Keratinocyte (primary cell): Measurements from ENCODE around the gene LATS2. TPM values are rescaled to one million over a fixed set of nuclear protein-coding genes. Genes with fewer than 3 reads are reported as not detected.

ENCODE experiments used
- DNase-seq: peaks from one replicate; pipeline ENCODE4 v3.0.0-alpha.2; 2011; ENCODE audit warnings: low read depth, missing footprints, low spot score
- FAIRE-seq: peaks from 2 replicates; lab custom pipeline; 2011; peaks lifted over from hg19 to GRCh38; lab: Jason Lieb, UNC
- H2AFZ ChIP-seq: 2 replicates; pipeline ENCODE4 v1.6.0; 2012; ENCODE audit warnings: low read length, control low read depth, inconsistent platforms; ENCODE audit not compliant: control insufficient read depth
- H3K27ac ChIP-seq: 2 replicates; pipeline ENCODE4 v1.5.1; 2011; ENCODE audit warnings: low read length; ENCODE audit not compliant: control insufficient read depth, insufficient read depth
- H3K27me3 ChIP-seq: 3 replicates; pipeline ENCODE4 v1.6.0; 2011; ENCODE audit warnings: low read length; ENCODE audit not compliant: control insufficient read depth, insufficient read depth; ENCODE audit errors: extremely low read depth
- H3K36me3 ChIP-seq, 2 experiments: 2 replicates in 1 of 2; 3 replicates in 1 of 2; pipeline ENCODE4 v1.5.1; 2011; ENCODE audit warnings: low read length in 2 of 2, mild to moderate bottlenecking in 1 of 2; ENCODE audit not compliant: control insufficient read depth in 2 of 2, insufficient read depth in 2 of 2; ENCODE audit errors: extremely low read depth in 1 of 2
- H3K4me1 ChIP-seq: 3 replicates; pipeline ENCODE4 v1.5.1; 2011; ENCODE audit warnings: low read length; ENCODE audit not compliant: control insufficient read depth, insufficient read depth; ENCODE audit errors: extremely low read depth
- H3K4me2 ChIP-seq: 3 replicates; pipeline ENCODE4 v1.6.0; 2011; ENCODE audit warnings: low read depth, low read length; ENCODE audit not compliant: control insufficient read depth, insufficient read depth; ENCODE audit errors: extremely low read depth
- H3K4me3 ChIP-seq, 3 experiments: fragments of 200-600 bp in 1 of 3; sonication (generic) in 1 of 3; 2 replicates in 2 of 3; 3 replicates in 1 of 3; pipeline ENCODE4 v1.5.1; 2011 to 2016; ENCODE audit warnings: low read length in 3 of 3, mild to moderate bottlenecking in 3 of 3, control low read depth in 2 of 3, inconsistent platforms in 1 of 3, low read depth in 1 of 3, mixed read lengths in 1 of 3, mixed run types in 1 of 3, moderate library complexity in 1 of 3; ENCODE audit not compliant: control insufficient read depth in 2 of 3, insufficient read depth in 2 of 3; ENCODE audit errors: extremely low read depth in 1 of 3
- H3K79me2 ChIP-seq: 2 replicates; pipeline ENCODE4 v1.6.0; 2012; ENCODE audit warnings: low read length; ENCODE audit not compliant: control insufficient read depth, insufficient read depth
- H3K9ac ChIP-seq: 3 replicates; pipeline ENCODE4 v1.6.0; 2011; ENCODE audit warnings: low read length; ENCODE audit not compliant: control insufficient read depth, insufficient read depth; ENCODE audit errors: extremely low read depth
- H3K9me1 ChIP-seq: 3 replicates; pipeline ENCODE4 v1.6.0; 2011; ENCODE audit warnings: low read length; ENCODE audit not compliant: control insufficient read depth, insufficient read depth; ENCODE audit errors: extremely low read depth
- H3K9me3 ChIP-seq: 2 replicates; pipeline ENCODE4 v1.5.1; 2012; ENCODE audit warnings: low read depth, low read length; ENCODE audit not compliant: control insufficient read depth
- H4K20me1 ChIP-seq: 3 replicates; pipeline ENCODE4 v1.6.0; 2011; ENCODE audit warnings: low read length; ENCODE audit not compliant: control insufficient read depth, insufficient read depth; ENCODE audit errors: extremely low read depth
- EZH2 ChIP-seq: IDR thresholded peaks from one replicate; pipeline ENCODE4 v1.6.1; 2012; ENCODE audit warnings: inconsistent platforms, mild to moderate bottlenecking, low read length, moderate library complexity
- dilution Hi-C: fragments of 300-500 bp; cut with MboI; formaldehyde crosslinking; loops from one replicate; pipeline ENCODE4 v1.7.0; 2020; ENCODE audit warnings: low sequenced_read_pairs; ENCODE audit not compliant: extremely low pct_ligation_motif_present
- polyA plus RNA-seq, 5 experiments: library from polyadenylated mRNA; depleted of rRNA in 3 of 5; stranded (reverse) in 3 of 5; stranded (forward) in 1 of 5; unstranded in 1 of 5; fragments of >200 nt; gene quantifications; 1 replicate in 1 of 5; 2 replicates in 3 of 5; 3 replicates in 1 of 5; pipeline versions ENCODE4 v1.2.1 to v1.2.3, GENCODE V29; 2011 to 2012; ENCODE audit warnings: missing spikeins in 2 of 5, low read depth in 1 of 5, low replicate concordance in 1 of 5
- TF ChIP-seq, protein P1 (sequence below), 3 experiments: IDR thresholded peaks in 1 of 3; conservative IDR thresholded peaks in 1 of 3; optimal IDR thresholded peaks in 1 of 3; 2 replicates in 2 of 3; 3 replicates in 1 of 3; pipeline versions ENCODE3 to v1.5.1; 2011; ENCODE audit warnings: low read length in 3 of 3, mild to moderate bottlenecking in 3 of 3, moderate library complexity in 2 of 3, control low read depth in 1 of 3, inconsistent platforms in 1 of 3; ENCODE audit not compliant: insufficient read depth in 2 of 3; ENCODE audit errors: extremely low read depth in 1 of 3

Gene LATS2
- polyA plus RNA-seq, 1 donor (not counting 4 experiments of a cell fraction or from before 2014, with no cell fraction given): 6.7 TPM

DNA sequence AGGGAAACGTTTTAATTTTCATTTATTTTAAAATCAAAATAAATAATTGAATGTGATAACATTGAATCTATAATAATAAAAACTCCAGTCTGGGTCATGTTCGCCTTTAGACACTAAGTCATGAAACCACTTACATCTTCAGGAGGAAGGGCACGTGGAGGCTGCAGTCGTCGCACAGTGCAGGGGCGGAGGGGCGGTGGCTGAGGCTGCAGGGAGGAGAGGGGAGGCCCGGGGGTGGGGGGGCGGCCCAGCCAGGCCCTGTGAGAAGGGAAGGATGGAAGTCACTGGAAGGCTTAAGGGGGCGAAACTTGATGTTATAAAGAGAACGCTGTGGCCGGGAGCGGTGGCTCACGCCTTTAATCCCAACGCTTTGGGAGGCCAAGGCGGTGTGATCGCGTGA, 14.9 kb upstream of the LATS2 start:
- no peaks in the 10 kb centered on the region for H3K9me1 ChIP-seq
- peak overlapping the region; percentile 19 for H2AFZ ChIP-seq
- H3K27me3 ChIP-seq: no peaks in the 10 kb centered on the region
- H3K79me2 ChIP-seq: no peaks in the 10 kb centered on the region
- no peak overlapping the region for H3K27ac ChIP-seq
- dilution Hi-C loops: no loop called here
- no peak for TF ChIP-seq EZH2
- TF ChIP-seq, protein P1, sequence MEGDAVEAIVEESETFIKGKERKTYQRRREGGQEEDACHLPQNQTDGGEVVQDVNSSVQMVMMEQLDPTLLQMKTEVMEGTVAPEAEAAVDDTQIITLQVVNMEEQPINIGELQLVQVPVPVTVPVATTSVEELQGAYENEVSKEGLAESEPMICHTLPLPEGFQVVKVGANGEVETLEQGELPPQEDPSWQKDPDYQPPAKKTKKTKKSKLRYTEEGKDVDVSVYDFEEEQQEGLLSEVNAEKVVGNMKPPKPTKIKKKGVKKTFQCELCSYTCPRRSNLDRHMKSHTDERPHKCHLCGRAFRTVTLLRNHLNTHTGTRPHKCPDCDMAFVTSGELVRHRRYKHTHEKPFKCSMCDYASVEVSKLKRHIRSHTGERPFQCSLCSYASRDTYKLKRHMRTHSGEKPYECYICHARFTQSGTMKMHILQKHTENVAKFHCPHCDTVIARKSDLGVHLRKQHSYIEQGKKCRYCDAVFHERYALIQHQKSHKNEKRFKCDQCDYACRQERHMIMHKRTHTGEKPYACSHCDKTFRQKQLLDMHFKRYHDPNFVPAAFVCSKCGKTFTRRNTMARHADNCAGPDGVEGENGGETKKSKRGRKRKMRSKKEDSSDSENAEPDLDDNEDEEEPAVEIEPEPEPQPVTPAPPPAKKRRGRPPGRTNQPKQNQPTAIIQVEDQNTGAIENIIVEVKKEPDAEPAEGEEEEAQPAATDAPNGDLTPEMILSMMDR (optimal IDR thresholded peaks at IDR 0.05 in 1 of 3, IDR thresholded peaks at IDR 0.05 in 1 of 3, conservative IDR thresholded peaks at IDR 0.05 in 1 of 3; ENCODE audit: extremely low read depth in 1 of 3, insufficient read depth in 2 of 3, low read length in 3 of 3): no peak
- no peak overlapping the region for H3K9ac ChIP-seq
- peaks cover 12% of the 10 kb centered on the region for H3K4me1 ChIP-seq
- H3K4me3 ChIP-seq: no peak overlapping the region
- no peaks in the 10 kb centered on the region for H3K36me3 ChIP-seq
- H3K9me3 ChIP-seq: no peaks in the 10 kb centered on the region
- DNase-seq: no peak
- no peak for FAIRE-seq
- no peaks in the 10 kb centered on the region for H4K20me1 ChIP-seq
- no peak overlapping the region for H3K4me2 ChIP-seq

DNA sequence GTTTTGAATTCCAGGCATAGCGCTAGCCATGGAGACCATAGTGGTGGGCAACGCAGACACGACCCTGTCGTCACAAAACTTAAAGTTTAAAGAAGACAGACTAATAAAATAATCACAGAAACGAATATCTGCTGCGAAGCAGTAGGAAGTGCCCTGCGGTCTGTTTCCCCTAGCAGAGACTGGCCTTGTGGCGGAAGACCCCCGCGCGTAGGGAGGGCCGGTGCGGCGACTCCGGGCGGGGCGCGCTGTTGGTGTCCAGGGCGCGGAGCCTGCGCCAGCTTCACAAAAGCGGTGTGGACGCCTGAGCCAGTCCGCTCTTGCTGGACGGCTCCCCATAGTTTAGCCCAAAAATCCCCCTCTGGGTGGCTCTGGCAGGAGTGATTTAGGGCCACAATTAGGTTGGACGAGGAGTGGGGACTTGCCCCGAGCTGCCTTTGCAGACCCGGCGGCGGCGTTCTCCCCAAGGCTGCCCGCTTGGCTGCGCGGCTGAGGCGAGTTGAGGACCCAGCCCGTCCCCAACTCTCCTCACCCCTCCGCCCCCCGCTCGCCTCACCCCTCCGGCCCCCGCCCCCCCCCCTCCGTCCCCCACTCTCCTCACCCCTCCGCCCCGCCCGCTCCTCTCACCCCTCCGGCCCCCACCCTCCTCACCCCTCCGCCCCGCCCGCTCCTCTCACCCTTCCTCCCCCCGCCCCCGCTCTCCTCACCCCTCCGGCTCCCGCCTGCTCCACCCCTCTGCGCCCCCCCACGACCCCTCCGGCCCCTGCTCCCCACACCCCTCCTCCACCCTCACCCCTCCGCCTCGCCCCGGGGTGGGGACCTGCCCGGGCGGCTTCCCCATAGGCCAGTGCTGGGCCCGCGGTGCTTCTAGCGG, 14.2 kb upstream of the LATS2 start:
- H3K27ac ChIP-seq: no peak overlapping the region
- H3K9ac ChIP-seq: no peak overlapping the region
- peak overlapping the region; percentile 70 for H3K4me2 ChIP-seq
- no peaks in the 10 kb centered on the region for H4K20me1 ChIP-seq
- no peak for DNase-seq
- no peaks in the 10 kb centered on the region for H3K9me3 ChIP-seq
- H3K9me1 ChIP-seq: no peaks in the 10 kb centered on the region
- no peaks in the 10 kb centered on the region for H3K79me2 ChIP-seq
- H3K4me3 ChIP-seq: peak overlapping the region in 2 of 3 experiments; percentile 20 to 54
- TF ChIP-seq, protein P1 (optimal IDR thresholded peaks at IDR 0.05 in 1 of 3, IDR thresholded peaks at IDR 0.05 in 1 of 3, conservative IDR thresholded peaks at IDR 0.05 in 1 of 3; ENCODE audit: extremely low read depth in 1 of 3, insufficient read depth in 2 of 3, low read length in 3 of 3): no peak
- no peak for TF ChIP-seq EZH2
- peak overlapping the region; percentile 77 for H2AFZ ChIP-seq
- no peaks in the 10 kb centered on the region for H3K27me3 ChIP-seq
- H3K36me3 ChIP-seq: no peaks in the 10 kb centered on the region
- dilution Hi-C loops: no loop called here
- peaks cover 16% of the 10 kb centered on the region for H3K4me1 ChIP-seq
- no peak for FAIRE-seq
